Measurements from ENCODE around the gene GPHN.
"Not testable (repeated sequence)": the region's sequence is repeated elsewhere in the genome, so short reads cannot be mapped to it uniquely, and the experiment has no call there.

Gene GPHN

GRCh38 chr14:66827182-66827581, 319.2 kb downstream of the GPHN start:
- no peak overlapping the region for H3K9ac ChIP-seq (ENCODE audit: low read depth, low read length)
- no peak overlapping the region for H3K27ac ChIP-seq (ENCODE audit: low read length)
- H3K27me3 ChIP-seq (ENCODE audit: insufficient read depth, low read length), result no peaks in the 10 kb centered on the region
- H3K36me3 ChIP-seq (ENCODE audit: insufficient read depth, low read depth, low read length), result no peaks in the 10 kb centered on the region
- no peak overlapping the region for H3K4me3 ChIP-seq (ENCODE audit: low read length)
- no peaks in the 10 kb centered on the region; the same call in 1 of the 2 replicates for H3K4me1 ChIP-seq (ENCODE audit: insufficient read depth, low read length)
- no peaks in the 10 kb centered on the region for H3K9me3 ChIP-seq (ENCODE audit: insufficient read depth, low read depth, low read length)

GRCh38 chr14:66831173-66831572, 323.2 kb downstream of the GPHN start:
- Histone ChIP-seq H3K27ac (ENCODE audit: low read length) (no peak overlapping the region), H3K4me3 (ENCODE audit: low read length) (no peak overlapping the region), H3K27me3 (ENCODE audit: insufficient read depth, low read length) (no peaks in the 10 kb centered on the region)

GRCh38 chr14:66833816-66834215, 325.9 kb downstream of the GPHN start:
- Histone ChIP-seq H3K9ac (ENCODE audit: low read depth, low read length) (no peak overlapping the region), H3K27ac (ENCODE audit: low read length) (no peak overlapping the region), H3K4me3 (ENCODE audit: low read length) (no peak overlapping the region), H3K9me3 (ENCODE audit: insufficient read depth, low read depth, low read length) (no peaks in the 10 kb centered on the region), H3K36me3 (ENCODE audit: insufficient read depth, low read depth, low read length) (no peaks in the 10 kb centered on the region), H3K27me3 (ENCODE audit: insufficient read depth, low read length) (no peaks in the 10 kb centered on the region), H3K4me1 (ENCODE audit: insufficient read depth, low read length) (no peaks in the 10 kb centered on the region)

More at GRCh38 chr14:66831173-66831572, 323.2 kb downstream of the GPHN start:
- no peak overlapping the region for H3K9ac ChIP-seq (ENCODE audit: low read depth, low read length)
- no peaks in the 10 kb centered on the region for H3K9me3 ChIP-seq (ENCODE audit: insufficient read depth, low read depth, low read length)
- H3K36me3 ChIP-seq (ENCODE audit: insufficient read depth, low read depth, low read length), result no peaks in the 10 kb centered on the region
- H3K4me1 ChIP-seq (ENCODE audit: insufficient read depth, low read length), result no peaks in the 10 kb centered on the region; the same call in 1 of the 2 replicates

- H3K27me3 ChIP-seq (ENCODE audit: insufficient read depth, low read length); H3K36me3 ChIP-seq (ENCODE audit: insufficient read depth, low read depth, low read length); H3K4me1 ChIP-seq (ENCODE audit: insufficient read depth, low read length); H3K9me3 ChIP-seq (ENCODE audit: insufficient read depth, low read depth, low read length); H3K27ac ChIP-seq (ENCODE audit: low read length); H3K4me3 ChIP-seq (ENCODE audit: low read length); H3K9ac ChIP-seq (ENCODE audit: low read depth, low read length): not testable (repeated sequence)
Observed at GRCh38 chr14:66837436-66837835, 329.5 kb downstream of the GPHN start.

- Histone ChIP-seq H3K9me3 (ENCODE audit: insufficient read depth, low read depth, low read length) (no peaks in the 10 kb centered on the region), H3K4me3 (ENCODE audit: low read length) (no peak overlapping the region), H3K27ac (ENCODE audit: low read length) (no peak overlapping the region), H3K27me3 (ENCODE audit: insufficient read depth, low read length) (no peaks in the 10 kb centered on the region), H3K9ac (ENCODE audit: low read depth, low read length) (no peak overlapping the region), H3K4me1 (ENCODE audit: insufficient read depth, low read length) (no peaks in the 10 kb centered on the region), H3K36me3 (ENCODE audit: insufficient read depth, low read depth, low read length) (no peaks in the 10 kb centered on the region)
Observed at GRCh38 chr14:66842911-66843512, 335.1 kb downstream of the GPHN start.

- H3K27me3 ChIP-seq (ENCODE audit: insufficient read depth, low read length), result no peaks in the 10 kb centered on the region
Observed at GRCh38 chr14:66850258-66850888, 342.4 kb downstream of the GPHN start.

GRCh38 chr14:66853311-66853710, 345.4 kb downstream of the GPHN start:
- no peak overlapping the region for H3K27ac ChIP-seq (ENCODE audit: low read length)
- no peaks in the 10 kb centered on the region for H3K9me3 ChIP-seq (ENCODE audit: insufficient read depth, low read depth, low read length)
- H3K4me1 ChIP-seq (ENCODE audit: insufficient read depth, low read length), result no peaks in the 10 kb centered on the region
- no peak overlapping the region for H3K9ac ChIP-seq (ENCODE audit: low read depth, low read length)
- no peaks in the 10 kb centered on the region for H3K36me3 ChIP-seq (ENCODE audit: insufficient read depth, low read depth, low read length)
- H3K27me3 ChIP-seq (ENCODE audit: insufficient read depth, low read length), result no peaks in the 10 kb centered on the region
- no peak overlapping the region for H3K4me3 ChIP-seq (ENCODE audit: low read length)

More at GRCh38 chr14:66850258-66850888, 342.4 kb downstream of the GPHN start:
- Histone ChIP-seq H3K9ac (ENCODE audit: low read depth, low read length) (no peak overlapping the region), H3K9me3 (ENCODE audit: insufficient read depth, low read depth, low read length) (no peaks in the 10 kb centered on the region), H3K36me3 (ENCODE audit: insufficient read depth, low read depth, low read length) (no peaks in the 10 kb centered on the region), H3K27ac (ENCODE audit: low read length) (no peak overlapping the region), H3K4me1 (ENCODE audit: insufficient read depth, low read length) (no peaks in the 10 kb centered on the region), H3K4me3 (ENCODE audit: low read length) (no peak overlapping the region)

GRCh38 chr14:66857867-66858266, 349.9 kb downstream of the GPHN start:
- Histone ChIP-seq H3K4me3 (ENCODE audit: low read length) (no peak overlapping the region), H3K27ac (ENCODE audit: low read length) (no peak overlapping the region), H3K27me3 (ENCODE audit: insufficient read depth, low read length) (no peaks in the 10 kb centered on the region), H3K36me3 (ENCODE audit: insufficient read depth, low read depth, low read length) (no peaks in the 10 kb centered on the region), H3K9ac (ENCODE audit: low read depth, low read length) (no peak overlapping the region), H3K9me3 (ENCODE audit: insufficient read depth, low read depth, low read length) (peaks cover 16% of the 10 kb centered on the region), H3K4me1 (ENCODE audit: insufficient read depth, low read length) (no peaks in the 10 kb centered on the region)

- no peak overlapping the region for H3K27ac ChIP-seq (ENCODE audit: low read length)
- H3K4me3 ChIP-seq (ENCODE audit: low read length), result no peak overlapping the region
- H3K9me3 ChIP-seq (ENCODE audit: insufficient read depth, low read depth, low read length), result peaks cover 16% of the 10 kb centered on the region
- no peaks in the 10 kb centered on the region for H3K4me1 ChIP-seq (ENCODE audit: insufficient read depth, low read length)
- H3K36me3 ChIP-seq (ENCODE audit: insufficient read depth, low read depth, low read length), result no peaks in the 10 kb centered on the region
- H3K9ac ChIP-seq (ENCODE audit: low read depth, low read length), result no peak overlapping the region
- no peaks in the 10 kb centered on the region for H3K27me3 ChIP-seq (ENCODE audit: insufficient read depth, low read length)
Observed at GRCh38 chr14:66859063-66859671, 351.2 kb downstream of the GPHN start.

GRCh38 chr14:66881596-66881995, 373.6 kb downstream of the GPHN start:
- H3K36me3 ChIP-seq (ENCODE audit: insufficient read depth, low read depth, low read length), result no peaks in the 10 kb centered on the region
- no peak overlapping the region for H3K27ac ChIP-seq (ENCODE audit: low read length)
- H3K9ac ChIP-seq (ENCODE audit: low read depth, low read length), result no peak overlapping the region
- peaks cover 4% of the 10 kb centered on the region; the same call in 1 of the 2 replicates for H3K9me3 ChIP-seq (ENCODE audit: insufficient read depth, low read depth, low read length)
- H3K4me1 ChIP-seq (ENCODE audit: insufficient read depth, low read length), result no peaks in the 10 kb centered on the region
- H3K4me3 ChIP-seq (ENCODE audit: low read length), result no peak overlapping the region
- H3K27me3 ChIP-seq (ENCODE audit: insufficient read depth, low read length), result no peaks in the 10 kb centered on the region

- no peak overlapping the region for H3K9ac ChIP-seq (ENCODE audit: low read depth, low read length)
- no peaks in the 10 kb centered on the region for H3K9me3 ChIP-seq (ENCODE audit: insufficient read depth, low read depth, low read length)
Observed at GRCh38 chr14:66884149-66884548, 376.2 kb downstream of the GPHN start.

GRCh38 chr14:66900719-66901118, 392.8 kb downstream of the GPHN start:
- peaks cover 11% of the 10 kb centered on the region for H3K9me3 ChIP-seq (ENCODE audit: insufficient read depth, low read depth, low read length)
- H3K27ac ChIP-seq (ENCODE audit: low read length), result no peak overlapping the region
- no peaks in the 10 kb centered on the region for H3K36me3 ChIP-seq (ENCODE audit: insufficient read depth, low read depth, low read length)
- H3K4me1 ChIP-seq (ENCODE audit: insufficient read depth, low read length), result no peaks in the 10 kb centered on the region
- H3K27me3 ChIP-seq (ENCODE audit: insufficient read depth, low read length), result no peaks in the 10 kb centered on the region
- H3K4me3 ChIP-seq (ENCODE audit: low read length), result no peak overlapping the region
- H3K9ac ChIP-seq (ENCODE audit: low read depth, low read length), result no peak overlapping the region

More at GRCh38 chr14:66884149-66884548, 376.2 kb downstream of the GPHN start:
- H3K36me3 ChIP-seq (ENCODE audit: insufficient read depth, low read depth, low read length), result no peaks in the 10 kb centered on the region
- no peak overlapping the region for H3K27ac ChIP-seq (ENCODE audit: low read length)
- H3K27me3 ChIP-seq (ENCODE audit: insufficient read depth, low read length), result no peaks in the 10 kb centered on the region
- H3K4me3 ChIP-seq (ENCODE audit: low read length), result no peak overlapping the region
- H3K4me1 ChIP-seq (ENCODE audit: insufficient read depth, low read length), result no peaks in the 10 kb centered on the region
